Measurements from ENCODE around the gene PNPLA2. TPM values are rescaled to one million over a fixed set of nuclear protein-coding genes. Genes with fewer than 3 reads are reported as not detected.

The PNPLA2 gene
- total RNA-seq, 2 experiments from 2014 or later = 29.7 to 32.0 TPM

DNA sequence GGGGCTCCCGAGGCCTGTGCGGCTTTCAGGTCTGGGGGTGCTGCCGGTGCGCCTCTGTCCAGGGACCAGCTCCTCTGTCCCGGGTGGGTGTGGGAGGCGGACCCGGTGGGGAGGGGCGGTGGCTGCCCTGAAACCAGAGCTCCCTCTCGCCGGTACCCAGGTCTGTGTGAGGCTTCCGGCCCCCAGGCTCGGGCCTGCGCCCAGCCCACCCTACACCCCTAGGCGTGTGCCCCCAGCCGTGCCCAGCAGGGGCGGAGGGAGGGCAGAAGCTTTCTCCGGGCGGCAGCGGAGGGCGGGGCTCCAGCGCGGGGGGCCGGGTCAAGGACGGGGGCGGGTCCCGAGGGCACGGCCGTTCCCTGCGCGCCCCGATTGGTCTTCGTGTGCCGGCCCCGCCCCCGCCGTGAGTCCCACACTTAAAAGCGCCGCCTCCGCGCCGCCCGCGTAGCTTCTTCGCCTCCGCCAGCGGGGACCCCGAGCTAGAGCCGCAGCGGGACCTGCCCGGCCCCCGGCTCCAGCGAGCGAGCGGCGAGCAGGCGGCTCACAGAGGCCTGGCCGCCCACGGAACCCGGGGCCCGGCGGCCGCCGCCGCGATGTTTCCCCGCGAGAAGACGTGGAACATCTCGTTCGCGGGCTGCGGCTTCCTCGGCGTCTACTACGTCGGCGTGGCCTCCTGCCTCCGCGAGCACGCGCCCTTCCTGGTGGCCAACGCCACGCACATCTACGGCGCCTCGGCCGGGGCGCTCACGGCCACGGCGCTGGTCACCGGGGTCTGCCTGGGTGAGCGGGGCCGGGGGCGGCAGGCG, 616 bp downstream of the PNPLA2 start:
- CTCF ChIA-PET = interaction anchor here (0.6 to 2.2 kb wide), 7 partner anchors 8 to 232 kb away, joined by 3 to 11 read pairs (median 3); partner anchors contain the start of gene CD151
- peaks cover 8% of the 10 kb centered on the region for H3K36me3 Mint-ChIP-seq (ENCODE audit: low read depth)
- TF ChIP-seq CTCF (IDR thresholded peaks at IDR 0.05) = peak; percentile 56
- peak overlapping the region; percentile 73 for H3K4me3 Mint-ChIP-seq
- no peaks in the 10 kb centered on the region for H3K9me3 Mint-ChIP-seq
- POLR2A ChIA-PET = interaction anchor here (0.9 to 15.6 kb wide), 9 partner anchors 8 to 24 kb away, joined by 3 to 273 read pairs (median 4); partner anchors contain the start of genes CD151, CRACR2B, POLR2L and RPLP2
- ATAC-seq (peak; percentile 85), DNase-seq (peak; percentile 94)
- H3K27me3 Mint-ChIP-seq = no peaks in the 10 kb centered on the region
- H3K27ac Mint-ChIP-seq = peak overlapping the region; percentile 64
- H3K4me1 Mint-ChIP-seq (ENCODE audit: low read depth) = peaks cover 10% of the 10 kb centered on the region
- intact Hi-C loops (cut with micrococcal nuclease) = no loop called here

- POLR2A ChIA-PET = interaction anchor here (1.2 to 15.6 kb wide), 6 partner anchors 9 to 24 kb away, joined by 3 to 273 read pairs (median 10); partner anchors contain the start of genes CD151, CRACR2B, POLR2L and RPLP2
- intact Hi-C loops (cut with micrococcal nuclease) = no loop called here
- CTCF ChIA-PET = interaction anchor here (0.6 to 2.2 kb wide), 4 partner anchors 8 to 231 kb away, joined by 3 to 11 read pairs (median 3); partner anchors contain the start of gene CD151
- ATAC-seq (peak; percentile 78), DNase-seq (peak; percentile 97)
- TF ChIP-seq CTCF (IDR thresholded peaks at IDR 0.05) = no peak
- Mint-ChIP-seq H3K27ac (peak overlapping the region; percentile 64), H3K27me3 (peaks cover 2% of the 10 kb centered on the region), H3K36me3 (ENCODE audit: low read depth) (peaks cover 13% of the 10 kb centered on the region), H3K4me1 (ENCODE audit: low read depth) (peaks cover 10% of the 10 kb centered on the region), H3K4me3 (peak overlapping the region; percentile 73), H3K9me3 (no peaks in the 10 kb centered on the region)
These were observed 1.4 kb downstream of the PNPLA2 start for GRCh38 chr11:819943-820649.

DNA sequence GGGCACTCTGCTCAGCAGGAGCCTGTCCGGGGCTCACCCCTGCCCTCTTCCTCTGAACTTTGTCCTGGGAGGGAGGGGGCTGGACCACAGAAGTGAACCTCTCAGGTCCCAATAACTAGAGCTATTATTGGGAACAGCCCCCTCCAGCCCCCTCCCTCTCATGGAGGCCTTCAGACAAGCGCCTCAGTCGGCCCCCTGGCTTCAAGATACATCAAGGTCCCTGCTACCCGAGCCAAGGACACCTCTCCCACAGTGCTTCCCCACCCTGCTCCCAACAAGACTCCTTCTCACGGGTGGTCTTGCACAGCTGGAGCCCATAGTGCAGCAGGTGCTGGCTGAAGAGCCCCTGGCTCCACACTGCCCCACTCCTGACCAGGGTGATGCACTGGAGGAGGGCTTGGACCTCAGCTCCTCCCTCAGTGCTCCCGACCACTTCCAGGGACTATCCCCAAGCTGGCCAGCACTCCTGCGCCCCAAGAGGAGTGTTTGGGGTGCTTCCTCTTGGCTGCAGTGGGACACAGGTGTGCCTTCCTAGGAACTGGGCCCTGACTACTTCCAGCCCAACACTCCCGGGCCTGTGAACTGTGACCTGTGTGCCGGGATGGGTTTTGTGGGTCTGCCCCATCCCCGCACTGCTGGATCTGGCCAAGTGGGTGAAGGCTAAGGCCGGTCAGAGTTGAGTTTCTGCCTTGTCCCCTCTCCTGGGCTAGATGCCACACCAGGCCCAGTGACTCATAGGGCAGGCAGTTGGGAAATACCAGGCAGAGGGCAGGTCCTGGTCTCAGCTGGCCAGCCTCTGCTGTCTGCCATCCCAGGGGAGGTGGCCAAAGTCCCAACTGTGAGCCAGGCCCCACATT, 2.2 kb downstream of the PNPLA2 start:
- H3K27me3 Mint-ChIP-seq = peaks cover 2% of the 10 kb centered on the region
- ChIA-PET POLR2A (interaction anchor here (1.2 to 15.6 kb wide), 8 partner anchors 8 to 25 kb away, joined by 3 to 273 read pairs (median 6); partner anchors contain the start of genes CD151, CRACR2B, POLR2L and RPLP2), CTCF (interaction anchor here (1.1 to 2.2 kb wide), 2 partner anchors 9 to 11 kb away, joined by 3 to 11 read pairs; partner anchors contain the start of gene CD151)
- peaks cover 16% of the 10 kb centered on the region for H3K36me3 Mint-ChIP-seq (ENCODE audit: low read depth)
- no peaks in the 10 kb centered on the region for H3K9me3 Mint-ChIP-seq
- intact Hi-C loops (cut with micrococcal nuclease) = no loop called here
- DNase-seq (no peak), ATAC-seq (no peak)
- TF ChIP-seq CTCF (IDR thresholded peaks at IDR 0.05) = no peak
- peaks cover 10% of the 10 kb centered on the region for H3K4me1 Mint-ChIP-seq (ENCODE audit: low read depth)
- H3K27ac Mint-ChIP-seq = no peak overlapping the region
- H3K4me3 Mint-ChIP-seq = peak overlapping the region; percentile 73

GRCh38 chr11:821512-822371, 3.0 kb downstream of the PNPLA2 start:
- intact Hi-C loops (cut with micrococcal nuclease) = no loop called here
- ATAC-seq (no peak), DNase-seq (no peak)
- ChIA-PET CTCF (no interaction called here), POLR2A (interaction anchor here (1.2 to 15.6 kb wide), 4 partner anchors 9 to 13 kb away, joined by 4 to 273 read pairs (median 6); partner anchors contain the start of genes CD151, CRACR2B, POLR2L and TSPAN4)
- no peaks in the 10 kb centered on the region for H3K9me3 Mint-ChIP-seq
- peak overlapping the region; percentile 73 for H3K4me3 Mint-ChIP-seq
- H3K27me3 Mint-ChIP-seq = peaks cover 2% of the 10 kb centered on the region
- H3K36me3 Mint-ChIP-seq (ENCODE audit: low read depth) = peaks cover 13% of the 10 kb centered on the region
- TF ChIP-seq CTCF (IDR thresholded peaks at IDR 0.05) = no peak
- H3K4me1 Mint-ChIP-seq (ENCODE audit: low read depth) = peaks cover 16% of the 10 kb centered on the region
- no peak overlapping the region for H3K27ac Mint-ChIP-seq

Measured in activated CD8-positive, alpha-beta T cell treated with anti-CD3 and anti-CD28 coated beads for 36 hours (primary cell).